SK-N-SH (cell line): ENCODE data around the gene TRIM54. TPM values are rescaled to one million over a fixed set of nuclear protein-coding genes. Genes with fewer than 3 reads are reported as not detected.

Experiments
- CTCF ChIA-PET: fragments of 300-600, 350-600 bp; formaldehyde crosslinking; extraction: SDS; loops from one replicate; lab custom pipeline; 2021; lab: Yijun Ruan, JAX
- POLR2A ChIA-PET: fragments of 350-600 bp; sonication (Branson Sonifier 250); formaldehyde crosslinking; extraction: SDS; loops from one replicate; lab custom pipeline; 2020; ENCODE audit warnings: antibody characterized with exemption, inconsistent platforms; lab: Yijun Ruan, JAX
- DNase-seq: peaks from one replicate; pipeline ENCODE4 v3.0.0; 2012
- H2AFZ ChIP-seq: fragments of 200-600 bp; sonication (generic); 2 replicates; pipeline ENCODE4 v1.8.1; 2016; ENCODE audit warnings: antibody characterized with exemption, mild to moderate bottlenecking, low read depth
- H3F3A ChIP-seq: fragments of 200-600 bp; sonication (generic); replicated peaks from 2 replicates; pipeline ENCODE3; 2016; ENCODE audit warnings: antibody characterized with exemption, mild to moderate bottlenecking; ENCODE audit not compliant: insufficient read depth
- H3K27ac ChIP-seq, 2 experiments: fragments of 200-500 bp in 1 of 2; fragments of 200-600 bp in 1 of 2; sonication (Bioruptor generic) in 1 of 2; sonication (generic), shearing (Covaris generic) in 1 of 2; 2 replicates each; pipeline versions ENCODE4 v1.5.1 to v1.6.1; 2014 to 2016; ENCODE audit warnings: low read depth in 2 of 2, inconsistent platforms in 1 of 2, low read length in 1 of 2, mild to moderate bottlenecking in 1 of 2, mixed read lengths in 1 of 2
- H3K27me3 ChIP-seq: fragments of 200-600 bp; sonication (generic), shearing (Covaris generic); 2 replicates; pipeline ENCODE4 v1.6.1; 2016; ENCODE audit warnings: mixed run types; ENCODE audit not compliant: insufficient read depth
- H3K36me3 ChIP-seq, 2 experiments: fragments of 200-500 bp in 1 of 2; fragments of 200-600 bp in 1 of 2; sonication (Bioruptor generic) in 1 of 2; sonication (generic) in 1 of 2; replicated peaks in 1 of 2; 2 replicates each; pipeline versions ENCODE3 to v1.5.1; 2014 to 2016; ENCODE audit warnings: low read length in 1 of 2, mild to moderate bottlenecking in 1 of 2; ENCODE audit not compliant: insufficient read depth in 2 of 2, control insufficient read depth in 1 of 2
- H3K4me1 ChIP-seq, 2 experiments: fragments of 200-500 bp in 1 of 2; fragments of 200-600 bp in 1 of 2; sonication (Bioruptor generic) in 1 of 2; sonication (generic), shearing (Covaris generic) in 1 of 2; 2 replicates each; pipeline versions ENCODE4 v1.5.1 to v1.6.1; 2014 to 2016; ENCODE audit warnings: low read depth in 1 of 2, low read length in 1 of 2, mixed run types in 1 of 2; ENCODE audit not compliant: insufficient read depth in 2 of 2, control insufficient read depth in 1 of 2
- H3K4me2 ChIP-seq: fragments of 200-600 bp; sonication (generic), shearing (Covaris generic); 2 replicates; pipeline ENCODE4 v1.6.1; 2017; ENCODE audit warnings: mixed run types
- H3K4me3 ChIP-seq, 2 experiments: fragments of 200-500 bp in 1 of 2; fragments of 200-600 bp in 1 of 2; sonication (Bioruptor generic) in 1 of 2; sonication (generic), shearing (Covaris generic) in 1 of 2; 2 replicates each; pipeline versions ENCODE4 v1.5.1 to v1.8.1; 2014 to 2016; ENCODE audit warnings: low read depth in 2 of 2, inconsistent platforms in 1 of 2, low read length in 1 of 2, mild to moderate bottlenecking in 1 of 2, mixed read lengths in 1 of 2, moderate library complexity in 1 of 2
- H3K79me2 ChIP-seq: fragments of 200-600 bp; sonication (generic); 2 replicates; pipeline ENCODE4 v1.8.1; 2017; ENCODE audit warnings: mild to moderate bottlenecking; ENCODE audit not compliant: insufficient read depth
- H3K9ac ChIP-seq: fragments of 200-600 bp; sonication (generic); 2 replicates; pipeline ENCODE4 v1.6.1; 2017; ENCODE audit warnings: mixed run types
- H3K9me2 ChIP-seq: fragments of 200-600 bp; sonication (generic); 2 replicates; pipeline ENCODE4 v1.6.1; 2017; ENCODE audit warnings: mixed run types
- H3K9me3 ChIP-seq: fragments of 200-600 bp; sonication (generic); 2 replicates; pipeline ENCODE4 v1.6.1; 2017; ENCODE audit warnings: mixed run types, mild to moderate bottlenecking, moderate library complexity
- H4K20me1 ChIP-seq: fragments of 200-600 bp; sonication (generic); 2 replicates; pipeline ENCODE4 v1.6.1; 2017; ENCODE audit warnings: mild to moderate bottlenecking, mixed run types; ENCODE audit not compliant: insufficient read depth
- CTCF ChIP-seq: fragments of 200-600 bp; sonication (generic); IDR thresholded peaks from 2 replicates; pipeline ENCODE4 v1.6.1; 2017; ENCODE audit warnings: antibody characterized with exemption, mild to moderate bottlenecking, moderate library complexity
- EP300 ChIP-seq, 2 experiments: IDR thresholded peaks; 2 replicates each; pipeline versions ENCODE4 v1.4.0 to v1.6.1; 2012; ENCODE audit warnings: borderline replicate concordance in 1 of 2, low read depth in 1 of 2, low read length in 1 of 2
- EZH2phosphoT487 ChIP-seq: fragments of 200-600 bp; sonication (generic); IDR thresholded peaks from 2 replicates; pipeline ENCODE4 v1.6.1; 2017; ENCODE audit warnings: low read depth, mixed run types, mild to moderate bottlenecking, antibody characterized with exemption, moderate library complexity, borderline replicate concordance
- FOSL2 ChIP-seq: IDR thresholded peaks from 2 replicates; pipeline ENCODE4 v1.4.0; 2012; ENCODE audit warnings: low read depth, mild to moderate bottlenecking, moderate library complexity, borderline replicate concordance
- FOXJ3 ChIP-seq: sonication (generic); formaldehyde crosslinking; IDR thresholded peaks from 2 replicates; pipeline ENCODE4 v1.5.1; 2020; ENCODE audit warnings: mild to moderate bottlenecking, missing genetic modification reagents
- MAX ChIP-seq: IDR thresholded peaks from 2 replicates; pipeline ENCODE4 v1.4.0; 2012; ENCODE audit warnings: low read depth
- MEF2A ChIP-seq: IDR thresholded peaks from 2 replicates; pipeline ENCODE4 v1.4.0; 2012; ENCODE audit warnings: low read depth, borderline replicate concordance
- NFIC ChIP-seq: IDR thresholded peaks from 2 replicates; pipeline ENCODE4 v1.4.0; 2012; ENCODE audit warnings: borderline replicate concordance
- NRF1 ChIP-seq: IDR thresholded peaks from 2 replicates; pipeline ENCODE4 v1.6.1; 2012; ENCODE audit warnings: low read depth, mild to moderate bottlenecking, low read length
- RAD21 ChIP-seq: IDR thresholded peaks from 2 replicates; pipeline ENCODE4 v1.6.1; 2012; ENCODE audit warnings: mild to moderate bottlenecking, low read length
- RFX5 ChIP-seq: IDR thresholded peaks from 2 replicates; pipeline ENCODE4 v1.6.1; 2012; ENCODE audit warnings: mild to moderate bottlenecking, improper control_type of control experiment, low read length
- RXRA ChIP-seq: IDR thresholded peaks from 2 replicates; pipeline ENCODE4 v1.4.0; 2012; ENCODE audit warnings: low read depth, mild to moderate bottlenecking, borderline replicate concordance
- SMC3 ChIP-seq: IDR thresholded peaks from 2 replicates; pipeline ENCODE4 v1.6.1; 2012; ENCODE audit warnings: low read depth, low read length, improper control_type of control experiment
- TCF12 ChIP-seq: IDR thresholded peaks from 2 replicates; pipeline ENCODE4 v1.4.0; 2012
- USF2 ChIP-seq: fragments of 150-350 bp; IDR thresholded peaks from 2 replicates; pipeline ENCODE4 v1.6.1; 2017; ENCODE audit warnings: antibody characterized with exemption, low read length, low read depth, borderline replicate concordance
- YY1 ChIP-seq: IDR thresholded peaks from 2 replicates; pipeline ENCODE4 v1.4.0; 2012; ENCODE audit warnings: low read depth, mild to moderate bottlenecking
- WGBS: methylation state at CpG from one replicate; pipeline ENCODE4 v1.1.6; 2017; ENCODE audit warnings: low lambda C conversion rate; 5-methylcytosine and 5-hydroxymethylcytosine counted together
- polyA plus RNA-seq, 3 experiments: library from polyadenylated mRNA; depleted of rRNA; stranded (reverse); fragments of >200 nt; gene quantifications; 2 replicates each; pipeline ENCODE4 v1.2.3, GENCODE V29; 2012

Gene TRIM54
- polyA plus RNA-seq, 1 of the 3 experiments (the other 2 are of a cell fraction) = 0.28 TPM

GRCh38 chr2:27249159-27249890 lies 32.9 kb upstream of the TRIM54 start:
- peaks cover 1 to 9% of the 10 kb centered on the region in 2 experiments for H3K36me3 ChIP-seq
- POLR2A ChIA-PET = no interaction called here
- TF ChIP-seq EZH2phosphoT487 (no peak), NFIC (no peak), FOXJ3 (CRISPR knock-in tag) (no peak), RFX5 (no peak), YY1 (no peak), FOSL2 (no peak), SMC3 (no peak)
- TF ChIP-seq, all 33 proteins: peak for 0
- H3K79me2 ChIP-seq = no peaks in the 10 kb centered on the region
- no peaks in the 10 kb centered on the region for H3K27me3 ChIP-seq
- H3K9me2 ChIP-seq = no peaks in the 10 kb centered on the region
- H3K4me1 ChIP-seq = peaks cover 0 to 8% of the 10 kb centered on the region in 2 experiments; a peak in 2 of 4 replicates
- CTCF ChIA-PET = interaction anchor here (0.7 to 10.8 kb wide), 14 partner anchors 8 to 152 kb away, joined by 3 to 133 read pairs (median 8); partner anchors contain the start of genes SLC30A3 and TRIM54
- peaks cover 3% of the 10 kb centered on the region for H3F3A ChIP-seq
- WGBS = 54% methylated on average over 12 of the region's 12 CpGs
- no peaks in the 10 kb centered on the region for H3K9me3 ChIP-seq
- H4K20me1 ChIP-seq = no peaks in the 10 kb centered on the region; the same call in 1 of the 2 replicates
- peak; percentile 52 for DNase-seq
- H3K9ac ChIP-seq = no peak overlapping the region
- H3K4me3 ChIP-seq = no peak overlapping the region
- H2AFZ ChIP-seq = peak overlapping the region; percentile 23
- peak overlapping the region in 1 of 2 experiments; percentile 17; a peak in 1 of 4 replicates for H3K27ac ChIP-seq
- H3K4me2 ChIP-seq = peak overlapping the region; percentile 1; the same call in 1 of the 2 replicates

- peaks cover 0 to 3% of the 10 kb centered on the region in 2 experiments for H3K36me3 ChIP-seq
- ChIA-PET POLR2A (no interaction called here), CTCF (interaction anchor here (0.6 to 10.8 kb wide), 17 partner anchors 9 to 691 kb away, joined by 3 to 133 read pairs (median 7); partner anchors contain the start of genes SLC30A3 and TRIM54)
- H3K4me3 ChIP-seq = no peak overlapping the region; a peak in 1 of 4 replicates
- H3K4me1 ChIP-seq = peaks cover 5 to 12% of the 10 kb centered on the region in 2 experiments; a peak in 3 of 4 replicates
- H3K27me3 ChIP-seq = no peaks in the 10 kb centered on the region
- no peaks in the 10 kb centered on the region for H3K9me3 ChIP-seq
- no peaks in the 10 kb centered on the region for H3K79me2 ChIP-seq
- peak overlapping the region; percentile 1; the same call in 1 of the 2 replicates for H3K4me2 ChIP-seq
- H3K9ac ChIP-seq = no peak overlapping the region
- H3K9me2 ChIP-seq = no peaks in the 10 kb centered on the region
- H4K20me1 ChIP-seq = no peaks in the 10 kb centered on the region
- 73% methylated on average over 19 of the region's 22 CpGs for WGBS
- H2AFZ ChIP-seq = no peak overlapping the region
- H3F3A ChIP-seq = peaks cover 5% of the 10 kb centered on the region
- TF ChIP-seq EP300 (IDR thresholded peaks at IDR 0.05; ENCODE audit: borderline replicate concordance in 1 of 2, low read depth in 1 of 2, low read length in 1 of 2) (no peak), MAX (no peak), RFX5 (no peak), RAD21 (peak; percentile 74), USF2 (no peak), MEF2A (no peak), FOXJ3 (CRISPR knock-in tag) (no peak), CTCF (peak; percentile 66), TCF12 (no peak), NRF1 (no peak), RXRA (no peak), EZH2phosphoT487 (no peak), SMC3 (peak; percentile 58)
- TF ChIP-seq, all 33 proteins: peak for 3
- no peak overlapping the region for H3K27ac ChIP-seq
- peak; percentile 87 for DNase-seq
Observed at GRCh38 chr2:27249891-27250651, 32.2 kb upstream of the TRIM54 start.
